Choroid plexus epithelial cell (primary cell): ENCODE measurements around the gene CIB4.

Source experiments
- DNase-seq: peaks from one replicate; pipeline ENCODE4 v3.0.0-alpha.2; 2010; ENCODE audit warnings: low read depth
- H3K4me3 ChIP-seq: 2 replicates; pipeline ENCODE4 v1.5.1; 2011; ENCODE audit warnings: low read depth, mild to moderate bottlenecking, control low read depth, low read length, moderate library complexity
- TF ChIP-seq, protein P1 (sequence below): conservative IDR thresholded peaks from 2 replicates; pipeline ENCODE4 v1.5.1; 2011; ENCODE audit warnings: low read depth, mild to moderate bottlenecking, control low read depth, inconsistent platforms, low read length, moderate library complexity

Gene CIB4

DNA sequence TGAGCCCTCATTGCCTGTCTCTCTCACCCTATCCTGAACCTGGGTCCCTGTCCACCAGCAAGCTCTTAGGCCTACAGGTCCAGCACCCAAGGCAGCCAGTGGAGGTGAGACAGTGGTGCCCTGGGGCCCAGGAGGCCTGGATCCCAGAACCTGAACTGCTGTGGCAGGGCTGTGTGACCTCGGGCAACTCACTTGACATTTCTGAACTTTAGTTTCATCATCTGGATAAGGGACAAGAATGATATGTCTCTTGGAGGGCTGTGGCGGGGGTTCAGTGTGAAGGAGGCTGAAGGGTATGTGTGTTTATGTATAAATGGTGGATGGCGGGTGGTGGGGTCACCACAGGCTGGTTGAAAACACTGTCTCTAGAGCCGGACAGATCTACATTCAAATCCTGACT is 10.9 kb downstream of the CIB4 start:
- no peak overlapping the region for H3K4me3 ChIP-seq
- no peak for DNase-seq
- TF ChIP-seq, protein P1, sequence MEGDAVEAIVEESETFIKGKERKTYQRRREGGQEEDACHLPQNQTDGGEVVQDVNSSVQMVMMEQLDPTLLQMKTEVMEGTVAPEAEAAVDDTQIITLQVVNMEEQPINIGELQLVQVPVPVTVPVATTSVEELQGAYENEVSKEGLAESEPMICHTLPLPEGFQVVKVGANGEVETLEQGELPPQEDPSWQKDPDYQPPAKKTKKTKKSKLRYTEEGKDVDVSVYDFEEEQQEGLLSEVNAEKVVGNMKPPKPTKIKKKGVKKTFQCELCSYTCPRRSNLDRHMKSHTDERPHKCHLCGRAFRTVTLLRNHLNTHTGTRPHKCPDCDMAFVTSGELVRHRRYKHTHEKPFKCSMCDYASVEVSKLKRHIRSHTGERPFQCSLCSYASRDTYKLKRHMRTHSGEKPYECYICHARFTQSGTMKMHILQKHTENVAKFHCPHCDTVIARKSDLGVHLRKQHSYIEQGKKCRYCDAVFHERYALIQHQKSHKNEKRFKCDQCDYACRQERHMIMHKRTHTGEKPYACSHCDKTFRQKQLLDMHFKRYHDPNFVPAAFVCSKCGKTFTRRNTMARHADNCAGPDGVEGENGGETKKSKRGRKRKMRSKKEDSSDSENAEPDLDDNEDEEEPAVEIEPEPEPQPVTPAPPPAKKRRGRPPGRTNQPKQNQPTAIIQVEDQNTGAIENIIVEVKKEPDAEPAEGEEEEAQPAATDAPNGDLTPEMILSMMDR: no peak

DNA sequence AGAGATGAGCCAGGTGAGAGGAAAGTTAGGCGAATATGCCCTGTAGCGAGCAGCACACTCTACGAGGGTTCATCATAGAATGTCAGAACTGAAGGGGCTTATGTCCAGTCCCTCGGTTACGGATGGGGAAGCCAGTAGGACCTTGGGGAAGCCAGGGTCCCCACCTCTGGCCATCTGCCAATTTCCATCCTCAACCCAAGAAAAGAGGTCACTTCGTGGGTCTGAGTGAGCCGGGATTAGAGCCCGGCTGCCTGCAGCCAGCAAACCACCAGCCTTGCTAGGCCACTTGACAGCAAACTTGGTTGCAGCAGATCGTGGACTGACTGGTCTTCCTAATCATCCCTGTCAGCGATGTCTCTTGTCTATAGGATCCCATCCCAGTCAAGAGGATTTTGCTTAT is 11.4 kb downstream of the CIB4 start:
- no peak for DNase-seq
- TF ChIP-seq, protein P1: no peak
- H3K4me3 ChIP-seq: no peak overlapping the region

DNA sequence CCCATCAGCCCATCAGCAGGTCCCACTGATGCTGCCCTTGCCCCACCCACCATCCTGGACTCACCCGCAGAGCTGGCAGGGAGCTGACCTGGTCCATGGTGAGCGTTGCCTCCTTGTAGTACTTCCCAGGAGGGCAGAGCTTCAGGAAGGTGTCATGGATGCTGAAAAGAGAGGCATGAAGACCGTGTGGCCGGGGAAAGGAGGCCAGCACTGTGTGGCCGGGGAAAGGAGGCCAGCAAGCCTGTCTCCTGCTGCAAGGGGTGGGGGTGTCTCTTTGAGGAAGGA is 11.9 kb downstream of the CIB4 start:
- TF ChIP-seq, protein P1: no peak
- no peak for DNase-seq
- no peak overlapping the region for H3K4me3 ChIP-seq

DNA sequence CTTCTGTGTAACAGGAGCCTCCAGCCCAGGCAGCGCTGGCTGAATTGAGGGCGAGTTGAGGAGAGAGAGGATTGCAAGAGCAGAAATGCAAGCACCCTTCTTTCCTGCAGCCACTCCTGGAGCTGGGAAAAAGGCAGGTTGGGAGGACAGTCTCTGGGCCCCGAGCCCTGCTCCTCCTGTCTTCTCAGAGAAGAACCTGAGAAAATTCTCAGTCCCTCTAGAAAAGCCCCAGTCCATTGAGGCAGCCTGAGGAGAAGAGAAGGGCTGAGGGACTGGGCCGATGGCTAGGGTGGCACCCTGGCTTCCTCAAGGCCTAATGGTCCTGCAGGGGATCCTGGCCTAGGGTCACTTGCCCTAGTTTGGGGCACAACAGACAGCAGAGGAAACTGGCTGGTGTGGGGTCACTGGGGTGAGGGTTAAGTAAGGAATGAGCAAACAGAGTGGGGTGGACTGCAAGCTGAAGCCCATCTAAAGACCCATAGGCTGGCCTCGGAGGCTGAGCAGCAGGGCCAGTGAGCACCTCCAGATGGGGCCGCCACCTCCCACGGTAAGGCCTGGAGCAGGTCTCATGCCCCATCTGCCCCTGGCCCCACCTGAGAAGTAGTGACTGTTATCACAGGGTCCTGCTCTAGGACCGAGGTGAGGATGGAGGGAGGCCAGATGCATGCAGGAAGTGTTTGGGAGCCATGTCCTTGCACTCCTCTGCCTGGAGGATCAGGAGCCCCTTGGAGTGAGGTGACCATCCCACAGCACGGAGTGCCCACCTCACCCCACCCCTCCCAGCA is 12.4 kb downstream of the CIB4 start:
- TF ChIP-seq, protein P1: no peak
- no peak for DNase-seq
- no peak overlapping the region for H3K4me3 ChIP-seq

DNA sequence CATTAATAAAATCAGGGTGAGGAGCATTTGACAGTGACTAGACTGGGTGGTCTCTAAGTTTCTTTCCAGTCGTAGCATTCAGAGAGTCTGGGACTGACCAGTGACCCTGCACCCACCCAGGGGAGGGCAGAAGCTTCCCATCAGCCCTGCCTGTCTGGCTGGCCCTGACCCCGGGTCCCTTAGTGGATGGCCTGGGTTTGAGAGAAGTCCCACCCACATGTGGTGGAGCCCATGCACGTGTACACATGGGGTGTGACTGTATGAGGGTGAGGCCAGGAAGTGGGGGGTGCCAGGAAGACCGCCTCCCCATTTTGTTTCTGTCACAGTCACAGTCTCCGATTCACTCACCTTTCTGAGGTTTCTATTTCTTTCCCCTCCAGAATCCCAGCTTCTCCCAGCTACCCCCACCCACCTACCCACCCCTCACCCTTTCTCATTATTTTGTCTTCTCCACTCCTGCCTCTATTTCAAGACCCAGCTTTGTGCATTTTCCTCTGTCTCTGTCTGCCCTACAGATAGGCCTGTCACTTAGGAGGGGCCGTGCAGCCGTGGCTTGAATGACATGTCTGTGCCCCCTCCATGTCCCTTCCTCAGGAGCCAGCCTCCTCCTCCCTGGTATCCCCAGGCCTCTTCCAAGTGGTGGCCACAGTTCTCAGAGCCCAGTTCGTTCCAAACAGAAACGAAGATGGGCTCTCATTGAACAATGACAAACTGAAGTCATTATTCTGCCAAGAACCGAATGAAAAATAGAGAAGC is 13.6 kb downstream of the CIB4 start:
- TF ChIP-seq, protein P1: no peak
- no peak overlapping the region for H3K4me3 ChIP-seq
- DNase-seq: no peak

DNA sequence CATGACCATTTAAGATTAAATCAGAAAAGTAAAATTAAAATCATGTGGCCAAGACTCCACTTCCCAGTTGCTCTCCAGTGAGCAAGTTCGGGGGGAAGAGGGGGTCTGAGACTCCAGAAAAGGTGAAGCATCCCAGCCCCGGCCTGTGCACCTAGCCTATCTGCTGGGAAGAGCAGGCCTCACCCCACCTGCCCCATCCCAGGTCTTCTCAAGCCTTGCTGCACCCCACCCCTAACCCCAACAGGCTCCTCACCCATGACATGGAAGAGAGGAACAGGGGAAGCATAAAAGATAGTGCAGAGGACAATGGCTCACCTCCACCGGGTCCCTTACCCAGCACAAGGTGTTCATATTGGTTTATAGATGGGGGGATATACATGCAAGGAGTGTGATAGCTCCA is 14.6 kb downstream of the CIB4 start:
- TF ChIP-seq, protein P1: no peak
- DNase-seq: no peak

More for the DNA sequence above, 14.6 kb downstream of the CIB4 start:
- H3K4me3 ChIP-seq: no peak overlapping the region
